ENCODE measurements around the gene PLD3. TPM values are rescaled to one million over a fixed set of nuclear protein-coding genes. Genes with fewer than 3 reads are reported as not detected.

The PLD3 gene
- polyA plus RNA-seq, 1 donor (not counting 4 experiments of a cell fraction or from before 2014, with no cell fraction given): 102 TPM

GRCh38 chr19:40418040-40418439 lies 69.5 kb downstream of the PLD3 start:
- Histone ChIP-seq H3K27ac (ENCODE audit: control insufficient read depth, insufficient read depth, low read length) (no peak overlapping the region), H3K79me2 (ENCODE audit: control insufficient read depth, insufficient read depth, low read length) (peaks cover 9% of the 10 kb centered on the region), H3K9me1 (ENCODE audit: control insufficient read depth, extremely low read depth, insufficient read depth, low read length) (no peaks in the 10 kb centered on the region), H3K4me3 (ENCODE audit: control insufficient read depth in 2 of 3, extremely low read depth in 1 of 3, insufficient read depth in 2 of 3, low read depth in 1 of 3, low read length in 3 of 3) (no peak overlapping the region), H3K9me3 (ENCODE audit: control insufficient read depth, low read depth, low read length) (no peaks in the 10 kb centered on the region), H3K9ac (ENCODE audit: control insufficient read depth, extremely low read depth, insufficient read depth, low read length) (no peak overlapping the region), H3K36me3 (ENCODE audit: control insufficient read depth in 2 of 2, extremely low read depth in 1 of 2, insufficient read depth in 2 of 2, low read length in 2 of 2) (peaks cover 0 to 6% of the 10 kb centered on the region in 2 experiments), H3K27me3 (ENCODE audit: control insufficient read depth, extremely low read depth, insufficient read depth, low read length) (no peaks in the 10 kb centered on the region), H2AFZ (ENCODE audit: control insufficient read depth, low read length) (no peak overlapping the region), H4K20me1 (ENCODE audit: control insufficient read depth, extremely low read depth, insufficient read depth, low read length) (no peaks in the 10 kb centered on the region), H3K4me1 (ENCODE audit: control insufficient read depth, extremely low read depth, insufficient read depth, low read length) (peaks cover 10% of the 10 kb centered on the region), H3K4me2 (ENCODE audit: control insufficient read depth, extremely low read depth, insufficient read depth, low read depth, low read length) (no peak overlapping the region)
- TF ChIP-seq CTCF (optimal IDR thresholded peaks at IDR 0.05 in 1 of 3, IDR thresholded peaks at IDR 0.05 in 1 of 3, conservative IDR thresholded peaks at IDR 0.05 in 1 of 3; ENCODE audit: extremely low read depth in 1 of 3, insufficient read depth in 2 of 3, low read length in 3 of 3) (no peak), EZH2 (IDR thresholded peaks at IDR 0.05; ENCODE audit: low read length) (no peak)
- DNase-seq (ENCODE audit: low read depth, low spot score) (no peak), FAIRE-seq (no peak)
- dilution Hi-C loops (cut with MboI; ENCODE audit: extremely low pct_ligation_motif_present, low sequenced_read_pairs): no loop called here

GRCh38 chr19:40419066-40419612 lies 70.6 kb downstream of the PLD3 start:
- Histone ChIP-seq H3K36me3 (ENCODE audit: control insufficient read depth in 2 of 2, extremely low read depth in 1 of 2, insufficient read depth in 2 of 2, low read length in 2 of 2) (peaks cover 0 to 6% of the 10 kb centered on the region in 2 experiments), H3K79me2 (ENCODE audit: control insufficient read depth, insufficient read depth, low read length) (peaks cover 20% of the 10 kb centered on the region), H2AFZ (ENCODE audit: control insufficient read depth, low read length) (no peak overlapping the region), H3K27me3 (ENCODE audit: control insufficient read depth, extremely low read depth, insufficient read depth, low read length) (no peaks in the 10 kb centered on the region), H3K4me3 (ENCODE audit: control insufficient read depth in 2 of 3, extremely low read depth in 1 of 3, insufficient read depth in 2 of 3, low read depth in 1 of 3, low read length in 3 of 3) (no peak overlapping the region), H3K9ac (ENCODE audit: control insufficient read depth, extremely low read depth, insufficient read depth, low read length) (no peak overlapping the region), H3K4me2 (ENCODE audit: control insufficient read depth, extremely low read depth, insufficient read depth, low read depth, low read length) (no peak overlapping the region), H3K4me1 (ENCODE audit: control insufficient read depth, extremely low read depth, insufficient read depth, low read length) (peaks cover 10% of the 10 kb centered on the region), H3K27ac (ENCODE audit: control insufficient read depth, insufficient read depth, low read length) (no peak overlapping the region), H3K9me3 (ENCODE audit: control insufficient read depth, low read depth, low read length) (no peaks in the 10 kb centered on the region), H4K20me1 (ENCODE audit: control insufficient read depth, extremely low read depth, insufficient read depth, low read length) (no peaks in the 10 kb centered on the region), H3K9me1 (ENCODE audit: control insufficient read depth, extremely low read depth, insufficient read depth, low read length) (no peaks in the 10 kb centered on the region)
- no peak for FAIRE-seq
- no peak for TF ChIP-seq EZH2 (IDR thresholded peaks at IDR 0.05; ENCODE audit: low read length)
- no peak for TF ChIP-seq CTCF (optimal IDR thresholded peaks at IDR 0.05 in 1 of 3, IDR thresholded peaks at IDR 0.05 in 1 of 3, conservative IDR thresholded peaks at IDR 0.05 in 1 of 3; ENCODE audit: extremely low read depth in 1 of 3, insufficient read depth in 2 of 3, low read length in 3 of 3)
- no peak for DNase-seq (ENCODE audit: low read depth, low spot score)
- dilution Hi-C loops (cut with MboI; ENCODE audit: extremely low pct_ligation_motif_present, low sequenced_read_pairs): no loop called here
